HG03520 (cell line): Measurements from ENCODE around the gene CNTN2.

ENCODE experiments used
- ATAC-seq: cut with Tn5 transposase; IDR thresholded peaks from one replicate; pipeline ENCODE4 v1.9.1; 2021; ENCODE audit warnings: mild to moderate bottlenecking, moderate library complexity; ENCODE audit not compliant: unreplicated experiment

The CNTN2 gene

DNA sequence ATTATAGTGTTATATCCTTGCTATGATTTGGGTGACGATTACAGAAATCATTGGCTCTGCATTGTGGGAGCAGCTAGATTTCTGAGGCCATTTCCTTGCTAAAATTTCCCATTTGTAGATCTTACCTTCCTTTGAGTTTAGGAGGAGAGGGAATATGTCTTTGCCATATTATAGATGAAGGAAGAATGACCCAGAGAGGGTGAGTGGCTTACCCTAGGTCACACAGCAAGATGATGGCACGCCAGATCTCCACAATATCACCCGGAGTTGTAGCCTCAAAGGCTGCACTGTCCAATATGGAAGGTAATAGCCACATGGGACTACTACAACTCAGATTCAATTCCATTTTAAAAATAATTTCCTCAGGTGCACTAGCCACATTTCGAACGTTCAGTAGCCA lies 10.3 kb downstream of the CNTN2 start:
- no peak for ATAC-seq

DNA sequence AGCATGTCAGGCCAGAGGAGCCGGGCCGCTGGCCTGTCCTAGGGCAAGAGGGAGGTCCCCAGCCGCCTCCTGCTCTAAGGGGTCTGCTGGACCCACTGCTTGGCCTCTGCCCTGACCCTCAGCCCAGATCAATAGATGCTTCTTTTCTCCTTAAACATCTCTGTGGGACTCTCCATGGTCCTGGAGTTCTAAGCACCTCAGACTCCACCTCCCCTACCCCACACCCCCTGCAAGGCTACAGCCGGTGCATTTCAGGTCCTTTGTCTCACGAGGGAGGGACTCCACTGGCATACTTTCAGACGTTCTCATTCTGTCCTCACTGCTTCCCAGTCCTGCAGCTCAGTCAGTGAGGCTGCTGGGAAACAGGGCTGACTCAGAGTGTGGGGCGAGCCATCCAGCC lies 11.0 kb downstream of the CNTN2 start:
- no peak for ATAC-seq

DNA sequence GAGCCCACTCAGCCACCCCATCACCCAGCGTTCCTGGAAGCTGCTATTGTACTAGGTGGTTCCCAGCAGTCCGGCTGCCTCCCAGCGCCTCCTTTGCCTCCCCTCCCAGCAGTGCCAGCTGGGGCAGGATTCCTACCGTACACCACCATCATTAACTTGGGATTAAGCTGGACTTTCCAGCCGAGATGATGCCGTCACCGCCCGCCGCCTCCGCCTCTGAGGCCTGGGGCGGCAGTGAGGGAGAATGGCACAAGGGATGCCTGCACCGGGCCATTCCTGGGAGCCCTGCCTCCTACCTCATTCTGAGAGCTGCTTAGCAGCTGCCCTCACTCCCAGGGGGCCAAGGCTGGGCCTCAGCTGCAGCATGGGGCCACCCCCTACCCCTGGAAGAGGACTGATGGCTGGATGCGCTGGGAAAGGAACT lies 13.2 kb downstream of the CNTN2 start:
- ATAC-seq: no peak

DNA sequence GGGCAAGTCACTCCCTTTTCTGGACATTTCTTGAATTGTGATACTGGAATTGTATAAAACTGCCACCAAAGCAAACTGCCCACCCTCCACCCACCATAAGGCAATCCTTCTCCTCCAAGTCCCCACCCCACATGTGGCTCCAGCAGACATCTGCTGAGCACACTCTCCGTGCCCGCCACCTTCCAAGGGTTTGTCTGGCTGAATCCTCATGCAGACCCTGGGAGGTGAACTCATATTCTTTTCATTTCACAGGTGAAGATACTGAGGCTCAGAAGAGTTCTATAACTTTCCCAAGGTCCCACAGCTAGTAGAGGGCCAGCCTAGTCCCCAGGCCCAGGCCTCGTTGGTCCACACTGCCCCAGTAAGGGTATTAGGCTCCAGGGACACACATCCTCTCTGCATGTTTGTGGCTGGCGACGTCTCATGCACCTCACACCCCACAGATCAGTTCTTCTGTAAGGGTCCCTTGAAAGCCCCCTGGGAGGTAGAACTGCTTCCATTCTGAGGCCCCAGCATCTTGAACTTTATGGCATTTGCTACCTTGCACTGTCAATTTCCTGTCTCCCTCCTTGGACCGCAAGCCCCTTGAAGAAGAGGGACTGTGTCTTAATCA lies 14.1 kb downstream of the CNTN2 start:
- ATAC-seq: no peak

DNA sequence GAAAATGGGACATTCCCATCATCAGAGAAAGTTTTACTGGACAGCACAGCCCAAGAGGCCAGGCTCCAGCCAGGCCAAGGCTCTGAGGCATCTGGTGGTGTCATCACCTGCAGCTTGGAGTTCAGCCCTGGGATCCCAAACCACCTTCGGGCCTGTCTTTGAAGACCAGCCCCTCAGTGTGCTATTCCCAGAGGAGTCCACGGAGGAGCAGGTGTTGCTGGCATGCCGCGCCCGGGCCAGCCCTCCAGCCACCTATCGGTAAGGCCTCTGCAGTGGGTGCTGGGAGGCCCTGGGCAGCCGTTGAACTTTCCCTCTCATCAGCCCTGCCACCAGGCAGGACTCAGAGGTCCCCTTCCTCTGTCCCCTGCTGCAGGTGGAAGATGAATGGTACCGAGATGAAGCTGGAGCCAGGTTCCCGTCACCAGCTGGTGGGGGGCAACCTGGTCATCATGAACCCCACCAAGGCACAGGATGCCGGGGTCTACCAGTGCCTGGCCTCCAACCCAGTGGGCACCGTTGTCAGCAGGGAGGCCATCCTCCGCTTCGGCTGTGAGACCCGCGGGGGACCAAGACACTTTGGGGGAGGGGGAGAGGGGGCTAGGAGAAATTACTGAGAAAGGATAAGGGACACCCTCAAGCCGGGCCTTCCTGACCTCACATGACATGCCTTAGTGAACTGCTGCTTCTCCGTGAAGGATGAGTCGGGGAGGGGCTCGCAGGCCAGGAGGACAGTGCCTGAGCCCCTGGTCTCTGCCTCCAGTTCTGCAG lies 15.0 kb downstream of the CNTN2 start:
- ATAC-seq: no peak

DNA sequence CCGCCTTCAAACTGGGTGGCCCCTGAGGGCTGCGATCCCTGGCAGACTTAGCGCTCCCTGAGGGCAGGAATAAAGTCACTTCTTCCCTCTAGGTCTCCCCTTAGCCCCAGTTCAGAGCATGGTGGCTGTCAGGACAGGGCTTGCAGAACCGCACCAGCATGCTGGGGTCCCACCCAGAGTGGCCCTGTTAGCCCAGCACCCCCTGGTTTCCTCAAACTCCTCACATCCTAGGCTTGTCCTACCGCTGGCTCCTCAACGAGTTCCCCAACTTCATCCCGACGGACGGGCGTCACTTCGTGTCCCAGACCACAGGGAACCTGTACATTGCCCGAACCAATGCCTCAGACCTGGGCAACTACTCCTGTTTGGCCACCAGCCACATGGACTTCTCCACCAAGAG lies 15.8 kb downstream of the CNTN2 start:
- no peak for ATAC-seq

DNA sequence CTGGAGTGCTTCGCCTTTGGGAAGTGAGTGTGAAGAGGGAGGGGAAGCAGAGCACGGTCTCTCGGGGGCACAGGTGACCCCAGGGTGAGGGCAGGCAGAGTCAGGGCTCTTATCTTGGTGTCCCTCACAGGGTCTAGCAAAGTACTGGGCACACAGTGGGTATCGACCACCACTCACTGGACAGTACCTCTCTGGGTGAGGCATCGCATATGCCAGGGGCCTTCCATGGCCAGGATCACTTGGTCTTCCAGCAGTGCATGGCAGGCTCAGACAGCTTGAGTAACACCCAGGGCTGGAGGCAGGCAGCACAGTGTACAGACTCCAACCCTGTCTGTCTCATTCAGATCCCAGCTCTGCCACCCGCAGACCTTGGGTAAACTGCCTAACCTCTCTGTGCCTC lies 16.6 kb downstream of the CNTN2 start:
- ATAC-seq: no peak

DNA sequence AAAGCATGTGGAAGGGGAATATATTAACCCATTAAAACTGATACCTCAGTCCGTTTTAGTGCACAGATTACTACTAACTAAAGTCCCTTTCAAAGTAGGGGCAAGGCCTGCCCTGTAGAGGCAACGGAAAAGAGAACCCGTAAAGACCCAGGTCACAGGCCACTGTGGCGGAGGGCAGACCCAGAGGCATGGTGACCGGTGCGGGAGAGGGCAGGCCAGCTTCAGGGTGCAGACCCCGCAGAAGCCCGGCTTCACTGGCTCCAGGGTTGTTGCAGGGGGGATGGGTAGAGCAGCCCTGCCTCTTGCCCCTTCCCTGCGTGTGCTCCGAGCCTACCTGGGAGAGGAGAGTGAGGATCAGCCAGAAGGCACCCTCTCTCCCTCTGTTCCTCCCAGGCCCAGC lies 17.7 kb downstream of the CNTN2 start:
- ATAC-seq: no peak

DNA sequence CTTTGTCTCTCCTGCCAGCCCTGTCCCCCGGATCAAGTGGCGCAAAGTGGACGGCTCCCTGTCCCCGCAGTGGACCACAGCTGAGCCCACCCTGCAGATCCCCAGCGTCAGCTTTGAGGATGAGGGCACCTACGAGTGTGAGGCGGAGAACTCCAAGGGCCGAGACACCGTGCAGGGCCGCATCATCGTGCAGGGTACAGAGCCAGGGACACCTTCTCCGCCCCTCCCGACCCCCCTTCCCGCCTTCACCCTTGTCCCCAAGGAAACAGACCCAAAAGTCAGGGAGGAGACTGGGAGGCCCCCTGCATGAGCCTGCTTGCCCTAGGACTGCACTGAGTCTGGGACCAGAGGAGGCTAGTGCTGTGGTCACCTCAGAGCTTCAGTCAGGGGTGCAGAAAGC lies 18.2 kb downstream of the CNTN2 start:
- no peak for ATAC-seq

DNA sequence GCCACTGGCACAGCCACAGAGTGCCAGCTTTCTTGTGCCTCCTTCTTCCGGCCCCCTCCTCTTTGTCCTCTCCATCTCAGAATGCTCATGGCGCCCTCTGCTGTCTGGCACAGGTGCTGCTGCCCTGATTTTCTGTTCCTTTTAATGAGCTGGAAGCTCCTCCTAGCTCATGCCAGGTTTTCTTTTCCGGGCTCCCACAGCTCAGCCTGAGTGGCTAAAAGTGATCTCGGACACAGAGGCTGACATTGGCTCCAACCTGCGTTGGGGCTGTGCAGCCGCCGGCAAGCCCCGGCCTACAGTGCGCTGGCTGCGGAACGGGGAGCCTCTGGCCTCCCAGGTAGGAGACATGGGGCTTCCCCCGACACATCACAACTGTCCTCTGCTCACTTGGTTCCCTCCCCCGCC lies 18.7 kb downstream of the CNTN2 start:
- ATAC-seq: no peak

DNA sequence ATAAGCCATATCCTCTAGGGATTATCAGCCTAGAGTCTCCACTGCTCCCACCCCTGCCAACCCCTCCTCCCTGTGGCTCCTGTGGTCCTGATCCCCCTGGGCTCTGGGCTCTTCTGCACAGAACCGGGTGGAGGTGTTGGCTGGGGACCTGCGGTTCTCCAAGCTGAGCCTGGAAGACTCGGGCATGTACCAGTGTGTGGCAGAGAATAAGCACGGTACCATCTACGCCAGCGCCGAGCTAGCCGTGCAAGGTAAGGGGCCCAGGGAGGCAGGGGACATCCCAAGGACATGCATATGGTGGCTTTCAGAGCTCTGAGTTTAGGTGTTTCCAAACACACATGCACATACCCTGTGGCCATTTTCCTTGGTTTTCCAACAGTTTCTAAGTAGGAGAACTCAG lies 19.3 kb downstream of the CNTN2 start:
- ATAC-seq: no peak

DNA sequence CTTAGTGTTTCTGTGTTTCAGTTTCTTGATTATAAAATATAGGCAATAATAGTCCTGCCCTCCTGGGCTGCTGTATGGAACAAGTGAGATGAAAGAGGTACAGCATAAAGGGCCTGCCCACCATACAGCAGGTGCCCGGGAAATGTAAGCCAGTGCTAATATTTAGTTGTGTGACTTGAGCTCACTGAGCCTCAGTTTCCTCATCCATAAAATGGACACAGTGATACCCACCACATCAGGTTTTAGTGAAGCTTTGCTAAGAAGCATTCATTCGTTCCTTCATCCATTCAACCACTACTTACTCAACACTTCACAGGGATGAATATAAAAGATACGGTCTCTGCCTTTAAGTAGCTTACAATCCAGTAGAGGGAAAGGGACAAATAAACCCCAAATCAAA lies 19.9 kb downstream of the CNTN2 start:
- ATAC-seq: no peak

DNA sequence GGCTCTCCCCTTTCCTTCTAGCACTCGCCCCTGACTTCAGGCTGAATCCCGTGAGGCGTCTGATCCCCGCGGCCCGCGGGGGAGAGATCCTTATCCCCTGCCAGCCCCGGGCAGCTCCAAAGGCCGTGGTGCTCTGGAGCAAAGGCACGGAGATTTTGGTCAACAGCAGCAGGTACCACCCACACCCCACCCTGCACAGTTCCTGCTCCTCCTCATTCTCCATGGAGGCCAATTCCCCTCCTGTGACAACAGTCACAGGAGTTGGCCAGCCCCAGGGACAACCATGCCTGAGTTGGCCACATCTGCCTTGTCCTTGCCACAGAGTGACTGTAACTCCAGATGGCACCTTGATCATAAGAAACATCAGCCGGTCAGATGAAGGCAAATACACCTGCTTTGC lies 21.3 kb downstream of the CNTN2 start:
- no peak for ATAC-seq

DNA sequence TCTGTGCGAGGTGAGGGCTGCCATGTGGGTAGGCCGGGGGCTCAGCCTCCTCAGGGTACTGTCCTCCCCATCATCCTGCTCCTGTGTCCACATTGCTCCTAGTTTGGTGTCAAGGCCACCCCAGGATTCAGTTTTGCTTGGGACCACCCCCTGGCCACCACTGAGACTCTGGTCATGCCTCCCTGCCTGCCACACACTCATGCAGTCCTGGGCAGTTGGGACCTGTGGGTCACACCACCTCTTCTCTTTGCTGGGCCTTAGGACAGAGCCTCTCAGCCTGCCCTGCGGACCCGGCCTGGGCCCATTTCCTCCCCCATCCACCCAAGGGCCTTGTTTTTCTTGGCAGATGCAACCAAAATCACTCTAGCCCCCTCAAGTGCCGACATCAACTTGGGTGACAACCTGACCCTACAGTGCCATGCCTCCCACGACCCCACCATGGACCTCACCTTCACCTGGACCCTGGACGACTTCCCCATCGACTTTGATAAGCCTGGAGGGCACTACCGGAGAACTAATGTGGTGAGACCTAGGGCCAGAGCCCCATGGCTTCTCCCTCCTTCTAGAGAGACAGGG lies 21.8 kb downstream of the CNTN2 start:
- ATAC-seq: no peak

DNA sequence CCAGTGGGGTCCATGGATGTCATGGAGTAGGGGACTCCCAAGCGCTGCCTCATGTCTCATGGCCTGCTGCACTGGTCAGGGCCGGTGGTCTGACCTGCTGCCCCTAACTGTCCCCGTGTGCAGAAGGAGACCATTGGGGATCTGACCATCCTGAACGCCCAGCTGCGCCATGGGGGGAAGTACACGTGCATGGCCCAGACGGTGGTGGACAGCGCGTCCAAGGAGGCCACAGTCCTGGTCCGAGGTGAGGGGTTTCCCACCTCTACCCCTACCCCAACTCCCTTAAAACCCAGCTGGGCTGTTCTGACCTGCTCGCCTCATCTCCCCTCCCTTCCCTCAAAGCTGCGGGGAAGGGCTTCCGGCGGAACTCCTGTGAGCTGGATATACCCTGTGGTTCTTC lies 22.7 kb downstream of the CNTN2 start:
- no peak for ATAC-seq

DNA sequence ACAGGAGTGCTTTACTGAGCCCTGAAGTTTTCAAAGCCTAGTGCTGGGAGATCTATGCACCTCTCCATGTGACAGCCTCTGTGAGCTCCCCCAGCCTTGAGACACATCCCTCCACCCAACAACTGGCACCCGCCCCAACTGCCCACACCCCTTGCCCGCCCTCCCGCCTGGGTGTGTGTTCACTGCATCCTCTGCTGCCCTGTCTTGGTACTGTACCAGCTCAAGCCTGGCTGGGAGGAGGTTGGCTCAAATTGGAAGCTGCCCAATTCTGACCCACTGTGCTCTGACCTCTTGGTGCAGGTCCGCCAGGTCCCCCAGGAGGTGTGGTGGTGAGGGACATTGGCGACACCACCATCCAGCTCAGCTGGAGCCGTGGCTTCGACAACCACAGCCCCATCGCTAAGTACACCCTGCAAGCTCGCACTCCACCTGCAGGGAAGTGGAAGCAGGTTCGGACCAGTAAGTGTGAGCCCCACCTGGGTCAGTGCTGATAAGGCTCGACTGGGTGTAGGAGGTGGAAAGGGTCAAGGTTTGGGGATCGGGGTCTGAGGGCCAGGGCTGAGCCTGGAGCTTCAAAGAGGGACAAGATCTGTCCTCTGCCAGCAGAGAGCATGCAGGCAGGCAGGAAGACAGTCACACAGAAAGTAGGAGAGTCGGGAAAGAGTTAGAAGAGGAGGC lies 23.3 kb downstream of the CNTN2 start:
- ATAC-seq: no peak

DNA sequence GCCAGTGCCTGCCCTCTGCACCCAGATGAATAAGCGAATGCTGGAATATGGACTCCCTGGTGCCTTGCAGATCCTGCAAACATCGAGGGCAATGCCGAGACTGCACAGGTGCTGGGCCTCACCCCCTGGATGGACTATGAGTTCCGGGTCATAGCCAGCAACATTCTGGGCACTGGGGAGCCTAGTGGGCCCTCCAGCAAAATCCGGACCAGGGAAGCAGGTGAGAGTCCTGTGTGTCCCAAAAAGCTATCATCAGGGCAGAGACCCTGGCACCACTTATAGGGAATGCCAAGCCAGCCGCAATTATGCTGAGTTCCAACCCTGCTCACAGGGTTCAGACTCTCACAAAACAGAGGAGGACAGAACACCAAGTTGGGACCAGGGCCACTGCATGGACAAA lies 24.0 kb downstream of the CNTN2 start:
- no peak for ATAC-seq

DNA sequence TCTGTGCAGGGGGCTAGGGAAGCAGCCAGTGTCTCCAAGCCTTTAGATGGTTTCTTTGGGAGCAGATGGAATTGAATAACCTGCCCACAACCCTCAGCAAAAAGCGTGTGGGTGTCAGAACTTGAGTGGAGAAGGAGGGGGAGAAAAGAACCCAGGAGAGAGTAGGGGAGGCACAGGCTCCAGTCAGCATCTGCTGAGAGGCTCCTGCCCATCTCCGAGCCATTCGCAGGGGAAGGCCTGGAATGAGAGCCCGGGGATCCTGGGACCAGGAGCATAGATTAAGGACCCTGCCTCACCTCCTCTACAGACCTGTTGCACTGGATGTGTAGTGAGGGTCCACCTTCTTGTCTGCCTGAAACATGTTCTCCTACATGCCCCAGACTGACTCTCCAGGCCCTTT lies 25.0 kb downstream of the CNTN2 start:
- no peak for ATAC-seq

DNA sequence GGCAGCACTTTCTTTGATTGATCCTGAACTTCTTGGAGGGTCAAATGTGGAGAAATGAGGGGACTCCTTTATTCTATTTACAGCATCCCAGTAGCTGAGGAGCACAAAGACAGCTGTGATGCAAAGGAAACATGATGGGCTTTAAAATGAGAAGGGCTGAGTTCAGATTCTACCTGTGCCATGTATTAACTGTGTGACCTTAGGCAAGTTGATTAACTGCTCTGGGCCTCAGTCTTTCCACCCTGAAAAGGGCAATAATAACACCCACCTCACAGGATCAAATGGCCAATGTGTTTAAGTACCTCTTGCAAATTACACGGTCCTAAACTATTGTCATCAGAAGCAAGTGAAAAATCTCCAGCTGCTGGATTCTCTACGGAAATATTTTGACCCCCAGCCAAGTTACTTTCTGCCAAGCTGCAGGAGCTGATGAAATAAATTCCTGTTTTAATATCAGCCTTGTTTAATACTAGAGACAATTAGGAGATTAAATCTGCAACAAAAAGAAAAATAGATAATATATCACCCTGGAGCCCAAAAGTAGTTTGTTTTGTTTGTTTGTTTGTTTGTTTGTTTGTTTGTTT lies 25.5 kb downstream of the CNTN2 start:
- no peak for ATAC-seq

DNA sequence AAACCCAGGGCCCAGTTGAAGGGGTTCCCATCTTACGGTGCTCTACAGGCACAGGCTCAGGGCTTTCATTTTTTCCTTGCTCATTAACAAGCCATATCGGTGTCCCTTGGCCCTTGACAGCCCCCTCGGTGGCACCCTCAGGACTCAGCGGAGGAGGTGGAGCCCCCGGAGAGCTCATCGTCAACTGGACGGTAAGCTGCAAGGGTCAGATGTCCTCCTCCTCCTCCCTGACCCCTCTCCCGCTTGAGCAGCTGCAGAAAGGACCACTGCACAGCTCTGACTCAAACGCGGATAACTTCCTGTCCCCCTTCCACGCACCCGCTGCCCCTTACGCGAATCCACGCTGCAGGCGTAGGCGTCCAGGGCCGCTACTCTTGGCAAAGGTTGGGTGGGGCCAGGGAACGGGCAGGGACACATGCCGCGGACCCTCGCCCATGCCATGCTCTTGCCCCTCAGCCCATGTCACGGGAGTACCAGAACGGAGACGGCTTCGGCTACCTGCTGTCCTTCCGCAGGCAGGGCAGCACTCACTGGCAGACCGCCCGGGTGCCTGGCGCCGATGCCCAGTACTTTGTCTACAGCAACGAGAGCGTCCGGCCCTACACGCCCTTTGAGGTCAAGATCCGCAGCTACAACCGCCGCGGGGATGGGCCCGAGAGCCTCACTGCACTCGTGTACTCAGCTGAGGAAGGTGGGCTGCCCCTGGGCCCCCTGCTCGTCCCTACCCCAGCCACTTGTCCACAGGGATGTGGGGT lies 26.5 kb downstream of the CNTN2 start:
- no peak for ATAC-seq

DNA sequence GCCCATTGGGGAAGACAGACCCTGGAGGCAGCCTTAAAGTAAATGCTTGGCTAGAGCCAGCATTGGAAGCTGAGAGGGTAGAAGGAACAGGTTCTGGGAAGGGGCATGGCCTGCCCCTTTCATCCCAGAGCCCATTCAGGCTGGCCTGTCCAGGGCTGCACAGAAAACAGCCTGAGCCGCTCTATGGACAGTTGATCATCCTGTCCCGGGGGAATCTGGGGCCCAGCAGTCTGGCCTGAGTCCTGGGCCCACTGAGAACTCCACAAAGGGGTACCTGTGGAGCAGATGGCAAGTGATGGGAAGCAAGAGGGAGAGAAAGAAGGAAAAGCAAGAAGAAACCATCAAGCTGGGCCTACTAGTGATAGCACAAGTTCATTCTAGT lies 28.0 kb downstream of the CNTN2 start:
- no peak for ATAC-seq
